Thyroid gland (tissue), 4 donors: ENCODE measurements around the gene G3BP2.

Experiments
- POLR2A ChIP-seq, 2 donors: fragments of 450-650 bp; IDR thresholded peaks; one replicate each; pipeline ENCODE4 v1.6.1; 2017; ENCODE audit warnings: antibody characterized with exemption in 2 of 2, mild to moderate bottlenecking in 2 of 2, moderate library complexity in 1 of 2
- TF ChIP-seq, protein P1 (sequence below), 6 experiments: fragments of 200-600 bp in 3 of 6; fragments of 450-650 bp in 3 of 6; sonication (generic) in 3 of 6; IDR thresholded peaks; one replicate each; pipeline ENCODE4 v1.5.1; 2016 to 2019; ENCODE audit warnings: antibody characterized with exemption in 6 of 6, mild to moderate bottlenecking in 2 of 6, inconsistent platforms in 1 of 6, moderate library complexity in 1 of 6

DNA sequence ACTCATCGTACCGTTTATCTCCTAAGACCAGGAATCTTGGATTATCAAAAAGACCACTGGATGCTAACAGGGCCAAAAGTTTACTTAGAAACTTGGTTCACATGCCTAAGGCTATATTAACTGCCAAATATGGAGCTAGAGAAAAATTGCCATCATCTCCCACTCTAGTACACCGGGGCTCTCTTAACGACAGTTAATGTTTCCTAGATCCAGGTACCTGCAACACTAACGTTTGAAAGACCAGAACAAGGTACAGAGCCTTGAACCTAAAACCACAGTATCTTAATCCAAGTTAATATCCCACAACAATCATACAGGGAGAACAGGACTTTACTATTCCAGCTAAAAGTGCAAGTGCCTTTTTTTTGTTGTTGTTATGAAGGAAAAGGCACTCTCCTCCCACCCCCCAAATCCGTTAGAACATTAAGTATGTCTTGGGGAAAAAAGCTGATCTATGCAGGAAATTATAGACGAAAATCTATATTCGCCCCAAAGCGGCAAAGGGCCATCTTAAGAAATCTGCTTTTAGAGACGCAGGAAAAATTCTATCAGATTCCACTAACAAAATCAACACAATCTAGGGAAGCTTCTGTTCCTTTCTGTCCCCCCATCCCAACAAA lies 1.3 kb downstream of the G3BP2 start:
- no peak for TF ChIP-seq POLR2A (IDR thresholded peaks at IDR 0.05)
- TF ChIP-seq, protein P1, sequence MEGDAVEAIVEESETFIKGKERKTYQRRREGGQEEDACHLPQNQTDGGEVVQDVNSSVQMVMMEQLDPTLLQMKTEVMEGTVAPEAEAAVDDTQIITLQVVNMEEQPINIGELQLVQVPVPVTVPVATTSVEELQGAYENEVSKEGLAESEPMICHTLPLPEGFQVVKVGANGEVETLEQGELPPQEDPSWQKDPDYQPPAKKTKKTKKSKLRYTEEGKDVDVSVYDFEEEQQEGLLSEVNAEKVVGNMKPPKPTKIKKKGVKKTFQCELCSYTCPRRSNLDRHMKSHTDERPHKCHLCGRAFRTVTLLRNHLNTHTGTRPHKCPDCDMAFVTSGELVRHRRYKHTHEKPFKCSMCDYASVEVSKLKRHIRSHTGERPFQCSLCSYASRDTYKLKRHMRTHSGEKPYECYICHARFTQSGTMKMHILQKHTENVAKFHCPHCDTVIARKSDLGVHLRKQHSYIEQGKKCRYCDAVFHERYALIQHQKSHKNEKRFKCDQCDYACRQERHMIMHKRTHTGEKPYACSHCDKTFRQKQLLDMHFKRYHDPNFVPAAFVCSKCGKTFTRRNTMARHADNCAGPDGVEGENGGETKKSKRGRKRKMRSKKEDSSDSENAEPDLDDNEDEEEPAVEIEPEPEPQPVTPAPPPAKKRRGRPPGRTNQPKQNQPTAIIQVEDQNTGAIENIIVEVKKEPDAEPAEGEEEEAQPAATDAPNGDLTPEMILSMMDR (IDR thresholded peaks at IDR 0.05) = no peak
